Measurements from ENCODE around the gene PARD3.

Gene PARD3

GRCh38 chr10:34299105-34299611 is 515.9 kb downstream of the PARD3 start:
- no peak for TF ChIP-seq CTCF (conservative IDR thresholded peaks at IDR 0.05)

GRCh38 chr10:34298346-34298818 is 516.7 kb downstream of the PARD3 start:
- no peak for TF ChIP-seq CTCF (conservative IDR thresholded peaks at IDR 0.05)
- H3K27ac ChIP-seq: peak overlapping the region; percentile 44

More at GRCh38 chr10:34299105-34299611, 515.9 kb downstream of the PARD3 start:
- no peak overlapping the region; the same call in 1 of the 2 replicates for H3K27ac ChIP-seq

- peak overlapping the region; percentile 44 for H3K27ac ChIP-seq
- TF ChIP-seq CTCF (conservative IDR thresholded peaks at IDR 0.05): no peak
These were observed 517.4 kb downstream of the PARD3 start for GRCh38 chr10:34297541-34298345.

GRCh38 chr10:34295142-34295548 is 520.0 kb downstream of the PARD3 start:
- no peak overlapping the region for H3K27ac ChIP-seq
- TF ChIP-seq CTCF (conservative IDR thresholded peaks at IDR 0.05): no peak

- no peak for TF ChIP-seq CTCF (conservative IDR thresholded peaks at IDR 0.05)
- no peak overlapping the region for H3K27ac ChIP-seq
These were observed 521.0 kb downstream of the PARD3 start for GRCh38 chr10:34294137-34294536.

- H3K27ac ChIP-seq: no peak overlapping the region
- no peak for TF ChIP-seq CTCF (conservative IDR thresholded peaks at IDR 0.05)
These were observed 522.4 kb downstream of the PARD3 start for GRCh38 chr10:34292675-34293074.

- H3K27ac ChIP-seq: no peak overlapping the region
These were observed 522.9 kb downstream of the PARD3 start for GRCh38 chr10:34292194-34292565.

More at GRCh38 chr10:34292194-34292565, 522.9 kb downstream of the PARD3 start:
- no peak for TF ChIP-seq CTCF (conservative IDR thresholded peaks at IDR 0.05)
